Measurements from ENCODE around the gene IRF2. TPM values are rescaled to one million over a fixed set of nuclear protein-coding genes. Genes with fewer than 3 reads are reported as not detected.
"Not testable (repeated sequence)": the region's sequence is repeated elsewhere in the genome, so short reads cannot be mapped to it uniquely, and the experiment has no call there.

Gene IRF2
- total and polyA plus RNA-seq, 12 donors: 9.3 to 41.4 (median 28.6) TPM

- no peak for TF ChIP-seq CTCF (IDR thresholded peaks at IDR 0.05)
- WGBS, 2 donors: 75 to 79% methylated on average over 4 of the region's 4 CpGs
- H3K27me3 ChIP-seq: no peaks in the 10 kb centered on the region
- ATAC-seq (no peak), DNase-seq (no peak)
- no peak overlapping the region for H3K4me3 ChIP-seq
- H3K4me1 ChIP-seq: peaks cover 10 to 79% (median 54%) of the 10 kb centered on the region in 9 donors
- no peaks in the 10 kb centered on the region for H3K36me3 ChIP-seq
- H3K9me3 ChIP-seq: no peaks in the 10 kb centered on the region
- H3K27ac ChIP-seq: peak overlapping the region in 9 of 10 donors; percentile 74 to 95 (median 85)
- intact Hi-C loops (cut with DNase I): loop anchor here in 7 of 10 donors (2.0 to 10.0 kb wide), 6 partner anchors 42 to 193 kb away; partner anchors contain the start of gene IRF2 (in 3 of the 7)
These were observed 129.9 kb downstream of the IRF2 start for GRCh38 chr4:184344435-184344834.

- WGBS, 2 donors: 1 to 3% methylated on average over 19 of the region's 19 CpGs
- peak; percentile 73 to 88 (median 84) for ATAC-seq
- Histone ChIP-seq H3K27me3 (no peaks in the 10 kb centered on the region), H3K9me3 (peaks cover 0 to 3% (median 0%) of the 10 kb centered on the region in 11 donors), H3K4me1 (peaks cover 10 to 76% (median 47%) of the 10 kb centered on the region in 9 donors), H3K4me3 (peak overlapping the region; percentile 33 to 78 (median 60)), H3K36me3 (no peaks in the 10 kb centered on the region), H3K27ac (peak overlapping the region; percentile 1 to 95 (median 84))
- intact Hi-C loops (cut with DNase I): loop anchor here in 7 of 10 donors (2.0 to 10.0 kb wide), 6 partner anchors 43 to 194 kb away; partner anchors contain the start of gene IRF2 (in 3 of the 7)
- peak; percentile 54 to 84 for DNase-seq
- TF ChIP-seq CTCF (IDR thresholded peaks at IDR 0.05): no peak
These were observed 130.7 kb downstream of the IRF2 start for GRCh38 chr4:184343502-184344177.

GRCh38 chr4:184342857-184343237 lies 131.5 kb downstream of the IRF2 start:
- not testable (repeated sequence) for DNase-seq, H3K36me3 ChIP-seq, ATAC-seq, H3K27me3 ChIP-seq
- 83 to 87% methylated on average over 1 of the region's 1 CpG for WGBS, 2 donors
- intact Hi-C loops (cut with DNase I): loop anchor here in 6 of 10 donors (5.0 to 10.0 kb wide), 5 partner anchors 44 to 194 kb away; partner anchors contain the start of gene IRF2 (in 3 of the 6)
- Histone ChIP-seq H3K27ac (peak overlapping the region in 9 of 10 donors; percentile 77 to 95 (median 85)), H3K4me1 (peaks cover 10 to 69% (median 40%) of the 10 kb centered on the region in 9 donors), H3K4me3 (peak overlapping the region in 1 of 10 donors; percentile 66), H3K9me3 (peaks cover 0 to 10% (median 6%) of the 10 kb centered on the region in 11 donors)

DNA sequence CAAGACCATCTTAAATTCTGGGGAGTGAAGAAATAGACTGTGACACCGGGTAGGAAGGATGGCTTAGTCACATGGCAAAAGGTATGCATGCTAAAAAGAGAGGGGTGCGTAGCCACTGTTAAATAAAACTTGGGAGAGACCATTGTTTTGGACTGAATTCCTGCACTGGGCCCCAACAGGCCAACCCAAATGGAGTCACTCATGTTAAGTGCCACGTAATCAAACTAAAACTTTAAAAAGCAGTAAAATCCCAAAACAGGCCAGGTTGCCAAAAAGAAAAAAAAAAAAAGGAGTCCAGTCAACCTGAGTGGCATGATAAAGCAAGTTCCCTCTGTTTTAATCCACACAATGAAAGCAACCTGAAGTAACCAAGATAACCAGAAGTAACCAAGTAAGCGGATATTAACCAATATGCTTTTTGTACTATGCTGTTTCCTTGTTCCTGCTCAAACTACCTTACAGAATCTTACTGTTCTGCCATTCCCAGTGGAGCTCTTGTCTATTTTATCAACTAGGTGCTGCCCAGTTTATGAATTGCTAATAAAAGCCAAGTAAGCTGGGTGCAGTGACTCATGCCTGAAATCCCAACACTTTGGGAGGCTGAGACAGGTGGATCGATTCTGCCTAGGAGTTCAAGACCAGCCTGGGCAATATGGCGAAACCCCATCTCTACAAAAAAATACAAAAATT lies 132.0 kb downstream of the IRF2 start:
- peaks cover 0 to 15% (median 10%) of the 10 kb centered on the region in 11 donors for H3K9me3 ChIP-seq
- no peak for TF ChIP-seq CTCF (IDR thresholded peaks at IDR 0.05)
- DNase-seq (no peak), ATAC-seq (no peak)
- H3K27ac ChIP-seq: peak overlapping the region in 5 of 10 donors; percentile 10 to 95 (median 85)
- H3K36me3 ChIP-seq: no peaks in the 10 kb centered on the region
- WGBS, 2 donors: 89 to 90% methylated on average over 6 of the region's 6 CpGs
- no peak overlapping the region for H3K4me3 ChIP-seq
- H3K27me3 ChIP-seq: no peaks in the 10 kb centered on the region
- intact Hi-C loops (cut with DNase I): loop anchor here in 6 of 10 donors (5.0 to 10.0 kb wide), 5 partner anchors 45 to 195 kb away; partner anchors contain the start of gene IRF2 (in 3 of the 6)
- H3K4me1 ChIP-seq: peaks cover 5 to 63% (median 35%) of the 10 kb centered on the region in 9 donors

- not testable (repeated sequence) for H3K4me3 ChIP-seq, H3K27me3 ChIP-seq, H3K36me3 ChIP-seq
- peaks cover 0 to 20% (median 11%) of the 10 kb centered on the region in 11 donors for H3K9me3 ChIP-seq
- intact Hi-C loops (cut with DNase I): loop anchor here in 6 of 10 donors (5.0 to 10.0 kb wide), 5 partner anchors 48 to 198 kb away; partner anchors contain the start of gene IRF2 (in 3 of the 6)
- H3K4me1 ChIP-seq: peaks cover 0 to 36% (median 8%) of the 10 kb centered on the region in 9 donors
- DNase-seq (peak in 1 of 2 donors; percentile 48), ATAC-seq (peak in 5 of 8 donors; percentile 26 to 58 (median 34))
- peak overlapping the region in 9 of 10 donors; percentile 11 to 76 (median 61) for H3K27ac ChIP-seq
- WGBS, 2 donors: 88 to 90% methylated on average over 5 of the region's 5 CpGs
These were observed 134.8 kb downstream of the IRF2 start for GRCh38 chr4:184339398-184340193.
